Measurements from ENCODE around the gene MYT1.

- TF ChIP-seq ZNF416 (CRISPR knock-in tag; IDR thresholded peaks at IDR 0.05) (no peak), USF2 (CRISPR knock-in tag; IDR thresholded peaks at IDR 0.05) (no peak), CTCF (IDR thresholded peaks at IDR 0.05) (no peak)
Measured at GRCh38 chr20:64276817-64277216, 112.6 kb downstream of the MYT1 start.
